Astrocyte of the spinal cord (primary cell): Measurements from ENCODE around the gene KCNMB2.
A peak's percentile ranks its signal among the peaks of the same experiment; 100 is the strongest.

Source experiments
- DNase-seq: peaks from one replicate; pipeline ENCODE4 v3.0.0; 2011; ENCODE audit warnings: low read depth, low spot score
- H3K4me3 ChIP-seq: 2 replicates; pipeline ENCODE4 v1.5.1; 2011; ENCODE audit warnings: low read depth, mild to moderate bottlenecking, low read length, moderate library complexity
- in situ Hi-C: cut with HindIII; loops from 2 replicates; pipeline ENCODE4 v1.10.0; 2017; ENCODE audit warnings: low sequenced_read_pairs
- TF ChIP-seq, protein P1 (sequence below): IDR thresholded peaks from 2 replicates; pipeline ENCODE4 v1.5.1; 2012; ENCODE audit warnings: low read depth, mild to moderate bottlenecking, low read length, inconsistent platforms

Gene KCNMB2

GRCh38 chr3:178496911-178497310 lies 39.3 kb upstream of the KCNMB2 start:
- no peak overlapping the region for H3K4me3 ChIP-seq
- DNase-seq = no peak
- TF ChIP-seq, protein P1, sequence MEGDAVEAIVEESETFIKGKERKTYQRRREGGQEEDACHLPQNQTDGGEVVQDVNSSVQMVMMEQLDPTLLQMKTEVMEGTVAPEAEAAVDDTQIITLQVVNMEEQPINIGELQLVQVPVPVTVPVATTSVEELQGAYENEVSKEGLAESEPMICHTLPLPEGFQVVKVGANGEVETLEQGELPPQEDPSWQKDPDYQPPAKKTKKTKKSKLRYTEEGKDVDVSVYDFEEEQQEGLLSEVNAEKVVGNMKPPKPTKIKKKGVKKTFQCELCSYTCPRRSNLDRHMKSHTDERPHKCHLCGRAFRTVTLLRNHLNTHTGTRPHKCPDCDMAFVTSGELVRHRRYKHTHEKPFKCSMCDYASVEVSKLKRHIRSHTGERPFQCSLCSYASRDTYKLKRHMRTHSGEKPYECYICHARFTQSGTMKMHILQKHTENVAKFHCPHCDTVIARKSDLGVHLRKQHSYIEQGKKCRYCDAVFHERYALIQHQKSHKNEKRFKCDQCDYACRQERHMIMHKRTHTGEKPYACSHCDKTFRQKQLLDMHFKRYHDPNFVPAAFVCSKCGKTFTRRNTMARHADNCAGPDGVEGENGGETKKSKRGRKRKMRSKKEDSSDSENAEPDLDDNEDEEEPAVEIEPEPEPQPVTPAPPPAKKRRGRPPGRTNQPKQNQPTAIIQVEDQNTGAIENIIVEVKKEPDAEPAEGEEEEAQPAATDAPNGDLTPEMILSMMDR = no peak
- in situ Hi-C loops = no loop called here

DNA sequence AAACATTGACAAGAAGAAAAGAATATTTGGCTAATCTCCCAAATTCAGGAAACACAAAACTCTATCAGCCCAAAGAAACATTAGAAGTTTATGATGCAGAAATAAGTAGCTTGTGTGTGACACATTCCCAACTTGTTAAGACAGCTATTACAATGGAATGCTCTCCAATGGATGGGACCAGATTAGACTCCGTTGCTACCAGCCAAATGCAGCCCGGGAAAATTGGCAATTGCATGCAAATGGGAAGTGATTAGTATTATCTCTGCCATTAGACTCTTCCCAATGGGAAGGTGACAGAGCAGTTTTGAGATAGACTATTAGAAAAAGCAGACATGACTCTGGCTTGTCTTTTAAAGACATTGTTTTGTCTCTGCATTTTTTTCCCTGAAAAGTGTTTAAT lies 37.4 kb upstream of the KCNMB2 start:
- no peak for DNase-seq
- H3K4me3 ChIP-seq = no peak overlapping the region
- TF ChIP-seq, protein P1 = no peak
- in situ Hi-C loops = no loop called here

- in situ Hi-C loops = no loop called here
- no peak overlapping the region for H3K4me3 ChIP-seq
- DNase-seq = peak; percentile 9
- TF ChIP-seq, protein P1 = no peak
These were observed 35.6 kb upstream of the KCNMB2 start for GRCh38 chr3:178500631-178501030.

DNA sequence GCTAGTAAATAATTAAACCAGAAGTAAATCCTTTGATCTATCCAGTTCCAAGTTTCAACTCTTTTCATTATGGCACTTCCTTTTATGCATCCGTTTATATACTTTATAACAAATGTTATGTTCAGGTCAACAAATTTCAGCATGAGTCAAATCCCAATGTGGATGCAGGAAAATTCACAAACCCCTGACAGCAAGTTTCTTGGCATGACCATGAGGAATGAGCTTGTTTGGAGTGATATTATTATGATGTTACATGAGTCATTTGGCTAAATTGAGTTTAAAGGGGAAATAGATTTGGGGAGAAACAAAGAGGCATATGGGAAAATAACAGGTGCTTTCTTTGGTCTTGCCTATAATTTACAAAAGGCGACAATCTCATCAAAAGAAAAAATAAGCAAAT lies 32.1 kb upstream of the KCNMB2 start:
- no peak overlapping the region for H3K4me3 ChIP-seq
- in situ Hi-C loops = no loop called here
- no peak for DNase-seq
- TF ChIP-seq, protein P1 = no peak

- H3K4me3 ChIP-seq = no peak overlapping the region
- TF ChIP-seq, protein P1 = no peak
- DNase-seq = no peak
- in situ Hi-C loops = no loop called here
These were observed 30.4 kb upstream of the KCNMB2 start for GRCh38 chr3:178505832-178506231.

DNA sequence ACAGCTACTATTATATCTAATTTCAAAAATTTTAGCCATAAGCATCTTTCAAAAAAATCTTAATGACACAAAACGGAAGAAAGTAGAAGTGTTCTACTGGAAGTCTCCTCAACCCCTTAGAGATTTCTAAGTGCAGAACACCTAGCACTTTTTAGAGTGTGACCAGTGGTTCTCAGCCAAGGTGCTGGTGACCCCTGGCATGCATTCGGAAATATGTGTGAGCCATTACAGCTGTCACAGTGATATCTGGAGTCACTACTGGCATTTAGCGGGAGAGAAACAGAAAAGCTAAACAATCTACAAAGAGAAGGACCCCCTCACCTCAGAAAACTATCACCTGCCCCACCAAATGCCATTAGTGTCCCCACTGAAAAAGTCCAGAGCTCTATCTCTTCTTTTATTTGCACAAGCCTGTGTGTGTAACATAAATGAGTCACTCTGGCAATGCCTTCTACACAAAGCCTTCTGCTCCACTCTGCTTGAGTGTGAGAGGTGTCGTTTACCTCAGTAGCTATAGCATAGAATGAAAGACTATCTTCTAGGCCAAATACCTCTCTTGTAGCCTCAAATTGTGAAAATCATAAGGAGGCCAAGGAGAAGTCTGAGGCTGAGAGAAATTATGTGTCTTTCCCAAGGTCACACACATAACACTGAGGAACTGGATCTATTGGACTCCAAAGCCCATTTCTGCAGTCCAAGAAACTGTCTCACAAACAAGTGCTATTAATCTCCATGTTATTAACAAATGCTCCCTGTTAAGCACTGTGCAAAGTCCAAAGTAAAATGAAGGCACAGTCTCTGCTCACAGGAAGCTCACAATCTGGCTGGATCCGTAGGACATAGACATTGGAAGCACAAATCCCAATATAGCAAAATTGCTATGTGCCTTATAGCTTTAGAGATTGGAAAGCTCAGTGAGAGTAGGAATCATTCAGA lies 28.5 kb upstream of the KCNMB2 start:
- in situ Hi-C loops = no loop called here
- H3K4me3 ChIP-seq = no peak overlapping the region
- TF ChIP-seq, protein P1 = no peak
- no peak for DNase-seq
